ENCODE data around the gene BAZ2B. TPM values are rescaled to one million over a fixed set of nuclear protein-coding genes. Genes with fewer than 3 reads are reported as not detected.

Gene BAZ2B
- total RNA-seq, 2 experiments from 2014 or later: 3.7 to 11.8 TPM

DNA sequence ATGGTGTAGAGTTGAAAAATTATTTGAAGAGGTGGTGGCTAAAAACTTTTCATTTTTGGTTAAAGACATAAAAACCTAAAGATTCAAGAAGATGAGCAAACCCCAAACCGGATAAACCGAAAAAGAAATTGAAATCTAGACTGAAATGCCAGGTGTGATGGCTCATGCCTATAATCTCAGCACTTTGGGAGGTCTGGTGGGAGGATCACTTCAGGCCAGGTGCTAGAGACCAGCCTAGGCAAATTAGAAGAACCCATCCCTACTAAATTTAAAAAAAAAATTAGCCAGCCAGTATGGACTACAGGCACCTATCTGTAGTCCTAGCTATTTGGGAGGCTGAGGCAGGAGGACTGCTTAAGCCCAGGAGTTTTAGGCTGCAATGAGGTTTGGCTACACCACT is 126.9 kb downstream of the BAZ2B start:
- Histone ChIP-seq H3K27ac (ENCODE audit: low read depth, low read length, poor library complexity, severe bottlenecking) (no peak overlapping the region), H3K79me2 (ENCODE audit: insufficient read depth, low read depth, low read length) (no peaks in the 10 kb centered on the region), H3K9me2 (ENCODE audit: insufficient read depth, low read length) (no peaks in the 10 kb centered on the region), H3K36me3 (ENCODE audit: insufficient read depth, low read length) (no peaks in the 10 kb centered on the region), H3K4me2 (ENCODE audit: low read length) (no peak overlapping the region), H3K4me3 (ENCODE audit: low read depth, low read length, poor library complexity, severe bottlenecking) (no peak overlapping the region), H4K20me1 (ENCODE audit: insufficient read depth, low read length) (no peaks in the 10 kb centered on the region), H3K9me3 (ENCODE audit: low read length) (no peaks in the 10 kb centered on the region), H2AFZ (ENCODE audit: low read length) (no peak overlapping the region), H3K4me1 (ENCODE audit: insufficient read depth, low read length, poor library complexity, severe bottlenecking) (no peaks in the 10 kb centered on the region)
- no peak for DNase-seq (ENCODE audit: low spot score)
- TF ChIP-seq CTCF (conservative IDR thresholded peaks at IDR 0.05; ENCODE audit: low read length) (no peak), EZH2phosphoT487 (IDR thresholded peaks at IDR 0.05; ENCODE audit: borderline replicate concordance, low read depth, low read length) (no peak)
- intact Hi-C loops (cut with micrococcal nuclease; ENCODE audit: unreplicated experiment): no loop called here
- POLR2A ChIA-PET: interaction anchor here (0.6 kb wide), 1 partner anchor 1422 kb away, joined by 3 read pairs; no protein-coding TSS in a partner anchor
- BruUV-seq (replicated peaks): no TSS peak
- CTCF ChIA-PET (ENCODE audit: unreplicated experiment): no interaction called here

GRCh38 chr2:159484532-159484931 is 131.8 kb downstream of the BAZ2B start:
- CTCF ChIA-PET (ENCODE audit: unreplicated experiment): no interaction called here
- Histone ChIP-seq H3K4me2 (ENCODE audit: low read length) (no peak overlapping the region), H3K9me2 (ENCODE audit: insufficient read depth, low read length) (no peaks in the 10 kb centered on the region), H3K4me1 (ENCODE audit: insufficient read depth, low read length, poor library complexity, severe bottlenecking) (no peaks in the 10 kb centered on the region), H3K79me2 (ENCODE audit: insufficient read depth, low read depth, low read length) (no peaks in the 10 kb centered on the region), H3K36me3 (ENCODE audit: insufficient read depth, low read length) (no peaks in the 10 kb centered on the region), H3K9me3 (ENCODE audit: low read length) (no peaks in the 10 kb centered on the region), H2AFZ (ENCODE audit: low read length) (no peak overlapping the region), H3K4me3 (ENCODE audit: low read depth, low read length, poor library complexity, severe bottlenecking) (no peak overlapping the region), H4K20me1 (ENCODE audit: insufficient read depth, low read length) (no peaks in the 10 kb centered on the region), H3K27ac (ENCODE audit: low read depth, low read length, poor library complexity, severe bottlenecking) (no peak overlapping the region)
- no peak for DNase-seq (ENCODE audit: low spot score)
- intact Hi-C loops (cut with micrococcal nuclease; ENCODE audit: unreplicated experiment): no loop called here
- BruUV-seq (replicated peaks): no TSS peak
- TF ChIP-seq EZH2phosphoT487 (IDR thresholded peaks at IDR 0.05; ENCODE audit: borderline replicate concordance, low read depth, low read length) (no peak), CTCF (conservative IDR thresholded peaks at IDR 0.05; ENCODE audit: low read length) (no peak)
- POLR2A ChIA-PET: interaction anchor here (0.6 kb wide), 1 partner anchor 42 kb away, joined by 3 read pairs; no protein-coding TSS in a partner anchor

DNA sequence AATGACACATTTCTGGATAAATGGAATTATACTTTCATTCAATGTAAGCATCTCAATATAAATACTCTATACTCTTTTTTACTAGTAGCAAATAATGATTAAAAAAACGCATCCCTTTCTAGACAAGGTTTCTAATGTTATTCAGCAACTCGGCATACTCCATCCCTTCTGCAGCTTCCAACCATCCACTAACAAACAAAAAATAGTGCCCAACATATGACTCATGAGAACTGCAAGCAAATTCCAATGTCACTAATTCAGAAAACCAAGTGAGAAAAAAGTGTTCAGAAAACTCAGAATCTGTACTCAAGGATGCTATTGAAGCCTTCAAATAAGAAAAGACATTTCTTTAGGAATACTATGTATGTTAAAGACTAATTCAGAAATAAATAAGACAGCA is 140.0 kb downstream of the BAZ2B start:
- Histone ChIP-seq H4K20me1 (ENCODE audit: insufficient read depth, low read length) (no peaks in the 10 kb centered on the region), H3K9me3 (ENCODE audit: low read length) (no peaks in the 10 kb centered on the region), H3K4me1 (ENCODE audit: insufficient read depth, low read length, poor library complexity, severe bottlenecking) (no peaks in the 10 kb centered on the region), H3K4me2 (ENCODE audit: low read length) (no peak overlapping the region), H3K4me3 (ENCODE audit: low read depth, low read length, poor library complexity, severe bottlenecking) (no peak overlapping the region), H3K36me3 (ENCODE audit: insufficient read depth, low read length) (no peaks in the 10 kb centered on the region), H3K79me2 (ENCODE audit: insufficient read depth, low read depth, low read length) (no peaks in the 10 kb centered on the region), H3K9me2 (ENCODE audit: insufficient read depth, low read length) (no peaks in the 10 kb centered on the region), H2AFZ (ENCODE audit: low read length) (no peak overlapping the region), H3K27ac (ENCODE audit: low read depth, low read length, poor library complexity, severe bottlenecking) (no peak overlapping the region)
- intact Hi-C loops (cut with micrococcal nuclease; ENCODE audit: unreplicated experiment): no loop called here
- no peak for TF ChIP-seq CTCF (conservative IDR thresholded peaks at IDR 0.05; ENCODE audit: low read length)
- no peak for TF ChIP-seq EZH2phosphoT487 (IDR thresholded peaks at IDR 0.05; ENCODE audit: borderline replicate concordance, low read depth, low read length)
- DNase-seq (ENCODE audit: low spot score): no peak
- BruUV-seq (replicated peaks): no TSS peak
- CTCF ChIA-PET (ENCODE audit: unreplicated experiment): no interaction called here
- POLR2A ChIA-PET: no interaction called here
